Activated naive CD4-positive, alpha-beta T cell (primary cell): Measurements from ENCODE around the gene SPCS2.
"Not testable (repeated sequence)": the region's sequence is repeated elsewhere in the genome, so short reads cannot be mapped to it uniquely, and the experiment has no call there.

ENCODE experiments used
- DNase-seq, 4 experiments: peaks; one replicate each; lab custom pipeline; 2025; lab: John Stamatoyannopoulos, UW

Gene SPCS2

GRCh38 chr11:75002516-75002915 is 53.5 kb downstream of the SPCS2 start:
- DNase-seq = no peak

DNA sequence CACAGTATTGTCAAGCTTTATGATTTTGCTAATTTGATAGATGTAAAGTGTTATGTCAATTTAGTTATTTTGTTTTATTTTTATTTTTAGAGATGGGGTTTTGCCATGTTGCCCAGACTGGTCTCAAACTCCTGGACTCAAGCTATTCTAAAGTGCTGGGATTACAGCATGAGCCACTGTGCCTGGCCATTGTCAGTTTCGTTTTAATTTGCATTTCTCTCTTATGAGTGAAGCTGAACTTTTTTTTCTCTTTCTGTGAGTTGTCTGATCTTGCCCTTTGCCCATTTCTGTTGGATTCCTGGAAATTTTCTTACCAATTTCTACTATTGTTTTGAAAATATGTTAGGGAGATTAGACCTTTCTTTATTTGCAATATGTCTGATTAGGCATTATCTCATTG is 55.1 kb downstream of the SPCS2 start:
- DNase-seq = no peak

DNA sequence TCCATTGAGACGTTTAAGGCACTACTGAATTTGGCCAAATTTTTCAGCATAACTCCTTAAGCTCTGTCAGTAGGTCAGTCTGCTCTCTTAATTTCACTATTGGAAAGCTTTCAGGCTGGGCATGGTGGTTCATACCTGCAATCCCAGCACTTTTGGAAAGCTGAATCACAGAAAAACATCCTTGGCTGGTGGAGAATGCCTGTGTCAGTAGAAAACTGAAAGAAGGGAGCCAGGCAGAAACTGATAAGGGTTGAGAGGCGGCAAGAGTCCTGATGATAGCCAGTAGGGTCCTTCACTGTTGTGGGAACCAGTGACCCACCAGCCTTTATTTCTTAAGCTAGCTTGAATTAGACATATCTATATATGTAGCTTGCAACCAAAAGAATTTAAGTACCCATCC is 62.3 kb downstream of the SPCS2 start:
- DNase-seq = no peak

DNA sequence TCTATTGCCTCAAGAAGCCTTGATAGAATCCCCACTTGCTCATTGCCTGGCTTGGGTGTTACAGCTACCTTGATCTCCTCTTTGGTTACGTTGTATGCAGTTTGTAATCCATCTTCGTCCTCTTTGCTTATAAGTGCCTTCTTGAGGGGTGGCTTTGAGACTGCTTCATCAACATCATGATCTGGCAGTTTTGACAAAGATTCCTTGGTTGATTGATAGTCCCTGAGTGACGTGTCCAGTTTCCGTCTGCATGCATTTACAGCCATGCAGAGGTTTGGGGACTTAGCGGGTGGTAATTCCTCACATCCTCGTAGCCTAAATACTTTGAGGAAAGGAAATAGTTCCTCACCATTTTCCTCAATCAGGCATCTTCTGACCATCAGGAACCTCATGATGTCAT is 62.8 kb downstream of the SPCS2 start:
- DNase-seq = no peak

DNA sequence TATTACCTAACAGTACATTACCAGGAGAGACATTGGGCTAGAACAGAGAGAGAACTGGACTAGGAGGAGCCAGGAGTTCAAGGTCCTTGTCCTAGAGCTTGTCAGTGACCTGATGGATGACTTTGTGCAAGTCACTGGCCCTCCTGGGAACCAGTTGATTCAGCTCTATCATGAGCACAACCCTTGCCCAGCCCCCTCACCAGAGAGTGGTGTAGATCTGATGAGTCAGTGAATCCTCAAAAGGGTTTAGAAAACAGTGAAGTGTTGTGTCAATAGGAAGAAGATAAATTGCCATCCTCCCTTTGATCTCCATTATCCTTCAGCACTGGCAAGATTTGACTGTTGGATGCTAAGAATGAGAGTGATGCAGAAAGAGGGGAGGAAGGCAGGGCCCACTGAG is 64.0 kb downstream of the SPCS2 start:
- no peak for DNase-seq

GRCh38 chr11:75014129-75014528 is 65.1 kb downstream of the SPCS2 start:
- DNase-seq = no peak

- DNase-seq = not testable (repeated sequence)
These were observed 70.1 kb downstream of the SPCS2 start for GRCh38 chr11:75019200-75019599.

GRCh38 chr11:75020328-75020727 is 71.3 kb downstream of the SPCS2 start:
- DNase-seq = not testable (repeated sequence)

DNA sequence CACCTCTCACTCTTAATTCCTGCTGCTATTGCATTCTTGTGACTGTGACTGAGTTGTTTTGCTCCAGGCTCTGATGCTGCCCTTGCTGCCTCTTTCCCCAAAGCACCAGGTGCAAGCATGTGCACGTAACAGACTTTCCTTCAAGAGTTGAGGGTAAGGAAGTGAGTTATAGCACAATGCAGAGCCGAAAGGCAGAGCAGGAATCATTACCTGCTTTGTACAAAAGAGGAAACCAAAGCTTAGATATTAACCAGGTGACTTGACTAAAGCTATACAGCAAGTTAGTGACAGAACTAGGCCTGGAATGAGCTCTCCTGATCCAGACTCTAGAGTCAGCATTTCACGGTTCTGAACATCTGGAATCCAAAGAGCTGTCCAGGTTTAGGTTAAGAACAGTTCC is 73.2 kb downstream of the SPCS2 start:
- DNase-seq = no peak

DNA sequence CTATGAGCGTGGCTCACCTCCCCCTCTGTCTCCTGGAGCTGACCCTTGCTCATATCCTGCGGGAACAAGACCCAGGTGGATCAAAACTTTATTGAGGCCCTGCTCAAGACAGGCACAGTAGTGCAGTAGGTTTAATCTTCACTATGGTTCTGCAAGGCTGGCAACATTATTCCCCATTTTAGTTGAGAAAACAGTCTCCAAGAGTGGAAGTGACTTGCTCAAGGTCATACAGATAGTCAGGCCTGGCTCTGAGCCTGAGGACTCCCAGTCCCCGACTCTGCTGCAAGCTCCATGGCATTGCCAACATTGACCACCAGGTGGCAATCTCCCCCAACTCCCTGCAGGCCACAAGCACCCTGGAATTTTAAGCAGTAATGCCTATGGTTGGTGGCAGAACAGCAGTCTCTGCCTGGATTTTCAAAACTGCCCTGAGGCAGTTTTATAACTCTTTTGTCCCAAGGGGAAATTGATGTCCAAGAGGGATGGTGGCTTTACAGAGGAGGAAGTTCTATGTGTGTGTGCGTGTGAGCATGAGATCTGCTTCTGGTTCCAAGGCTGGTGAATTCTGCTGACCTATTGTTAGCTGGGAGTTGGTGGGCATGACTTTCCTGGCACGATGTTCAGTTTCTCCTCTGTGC is 73.8 kb downstream of the SPCS2 start:
- DNase-seq = peak; percentile 39 to 66 (median 54)

GRCh38 chr11:75023446-75024067 is 74.5 kb downstream of the SPCS2 start:
- DNase-seq = no peak

DNA sequence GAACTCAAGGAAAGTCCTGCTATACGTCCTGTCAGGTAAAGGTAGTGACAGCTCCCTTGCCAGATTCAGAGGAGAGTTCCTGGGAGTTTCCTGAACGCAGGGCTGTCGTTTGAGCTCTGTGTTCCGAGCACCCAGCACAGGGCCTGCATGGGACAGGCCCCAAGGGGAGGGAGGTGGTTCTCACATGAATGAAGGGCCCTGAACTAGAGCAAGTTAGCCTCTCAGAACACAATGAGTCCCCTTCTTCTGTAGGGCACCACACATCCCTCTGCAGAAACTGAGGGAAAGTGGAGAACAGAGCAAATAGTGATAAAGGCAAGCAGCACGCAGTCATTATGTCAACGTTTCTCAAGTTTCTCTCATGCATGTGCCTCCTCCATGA is 75.0 kb downstream of the SPCS2 start:
- DNase-seq = no peak

- no peak for DNase-seq
These were observed 75.7 kb downstream of the SPCS2 start for GRCh38 chr11:75024764-75025211.

DNA sequence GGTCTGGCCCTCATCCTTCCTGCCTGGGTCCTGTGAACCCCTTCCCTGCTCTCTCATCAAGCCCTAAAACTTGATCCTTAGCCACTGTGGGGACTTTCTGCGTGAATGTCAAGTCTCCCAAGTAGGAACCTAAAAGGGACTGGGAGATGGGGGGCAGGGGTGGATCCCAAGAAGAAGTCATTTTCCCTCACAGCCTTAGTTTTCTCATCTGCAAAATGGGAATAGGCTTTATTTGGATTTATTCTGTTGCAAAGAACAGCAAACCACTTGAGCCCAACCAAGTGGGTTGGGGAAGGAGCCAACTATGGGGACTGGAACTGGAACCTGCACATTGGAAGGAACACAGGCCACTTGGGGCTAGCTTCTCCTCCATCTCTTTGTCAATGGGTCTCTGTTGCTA is 76.5 kb downstream of the SPCS2 start:
- DNase-seq = no peak

- no peak for DNase-seq
These were observed 79.3 kb downstream of the SPCS2 start for GRCh38 chr11:75028321-75028720.
